Pulmonary artery endothelial cell (primary cell): ENCODE data around the gene TOMM34. TPM values are rescaled to one million over a fixed set of nuclear protein-coding genes. Genes with fewer than 3 reads are reported as not detected.

ENCODE experiments used
- DNase-seq: peaks from one replicate; pipeline ENCODE4 v3.0.0-alpha.2; 2011; ENCODE audit warnings: low read depth, low spot score
- total RNA-seq: library from RNA; depleted of rRNA; stranded (reverse); fragments of >200 nt; gene quantifications from 2 replicates; pipeline ENCODE4 v1.2.3, GENCODE V29; 2014

TOMM34 gene
- total RNA-seq, 1 donor from 2014 or later, result 38.0 TPM

- no peak for DNase-seq
Observed at GRCh38 chr20:44894959-44895358, 65.2 kb downstream of the TOMM34 start.

Other genes starting within 250 kb of the TOMM34 start
- not detected in 2 replicates for gene CCN5, start 245.0 kb downstream of the TOMM34 start, total RNA-seq
- gene KCNK15, start 214.5 kb downstream of the TOMM34 start, total RNA-seq, result not detected in 2 replicates
- gene RIMS4, start 149.9 kb downstream of the TOMM34 start, total RNA-seq, result not detected in 2 replicates
- 129 and 135 TPM in 2 replicates for gene YWHAB, start 74.7 kb downstream of the TOMM34 start, total RNA-seq
- 1.6 and 3.3 TPM in 2 replicates for gene PABPC1L, start 50.3 kb downstream of the TOMM34 start, total RNA-seq
- gene STK4, start 6.1 kb upstream of the TOMM34 start, total RNA-seq, result 23.4 and 30.1 TPM in 2 replicates
- gene KCNS1, start 140.7 kb upstream of the TOMM34 start, total RNA-seq, result 0.20 and 0.21 TPM in 2 replicates
- gene WFDC5, start 154.8 kb upstream of the TOMM34 start, total RNA-seq, result not detected in 2 replicates
- gene WFDC12, start 164.1 kb upstream of the TOMM34 start, total RNA-seq, result not detected in 2 replicates
- gene PI3, start 214.5 kb upstream of the TOMM34 start, total RNA-seq, result not detected in 2 replicates
- not detected in 2 replicates for gene SEMG1, start 246.6 kb upstream of the TOMM34 start, total RNA-seq